GM21737 (cell line): ENCODE results near the gene OR6B1.

Experiments used
- ATAC-seq: cut with Tn5 transposase; IDR thresholded peaks from one replicate; pipeline ENCODE4 v1.9.1; 2021; ENCODE audit warnings: mild to moderate bottlenecking, moderate library complexity; ENCODE audit not compliant: unreplicated experiment

The OR6B1 gene

DNA sequence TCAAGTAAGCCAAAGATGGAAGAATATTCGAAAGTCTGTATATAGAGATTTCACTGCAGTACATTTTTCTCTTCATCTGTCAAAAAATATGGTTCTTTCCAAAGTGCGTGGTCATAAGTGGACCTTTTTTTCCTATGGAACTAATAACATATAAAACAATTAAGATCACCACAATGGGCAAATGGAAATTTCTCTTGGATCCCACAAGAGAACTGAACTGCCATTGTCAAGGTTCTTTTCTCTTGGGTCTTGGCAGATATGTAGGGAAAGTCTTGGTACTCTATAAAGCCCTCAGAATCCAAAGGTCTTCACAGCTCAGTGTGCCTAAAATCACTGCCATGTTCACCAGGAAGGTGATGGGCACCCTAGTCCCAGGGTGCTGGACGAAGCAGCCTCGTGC is at the start of gene OR6B1:
Gene OR6B1 (plus strand): TSS at position 301 of the 400 bp plus-strand sequence. CDS start 3,677 bp downstream, outside the sequence.
- no peak for ATAC-seq

DNA sequence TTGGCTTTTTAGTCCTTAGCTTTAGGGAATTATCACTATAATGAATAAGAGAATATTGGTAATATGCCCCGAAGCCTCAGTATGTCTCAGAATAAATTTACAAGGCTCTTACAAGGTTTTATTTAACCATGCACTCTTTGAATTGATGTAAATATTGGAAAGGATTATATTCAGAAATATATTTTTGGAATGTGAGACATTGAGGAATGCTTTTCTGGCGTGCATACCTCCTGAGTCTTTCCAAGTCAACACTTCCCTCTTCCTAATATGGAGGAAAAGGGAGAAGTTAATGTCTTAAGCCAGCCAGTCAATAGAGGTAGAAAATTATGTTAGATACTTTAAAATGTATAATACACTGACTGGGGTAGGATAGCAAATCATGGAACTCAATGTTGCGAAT is 46.7 kb upstream of the OR6B1 start:
- no peak for ATAC-seq

DNA sequence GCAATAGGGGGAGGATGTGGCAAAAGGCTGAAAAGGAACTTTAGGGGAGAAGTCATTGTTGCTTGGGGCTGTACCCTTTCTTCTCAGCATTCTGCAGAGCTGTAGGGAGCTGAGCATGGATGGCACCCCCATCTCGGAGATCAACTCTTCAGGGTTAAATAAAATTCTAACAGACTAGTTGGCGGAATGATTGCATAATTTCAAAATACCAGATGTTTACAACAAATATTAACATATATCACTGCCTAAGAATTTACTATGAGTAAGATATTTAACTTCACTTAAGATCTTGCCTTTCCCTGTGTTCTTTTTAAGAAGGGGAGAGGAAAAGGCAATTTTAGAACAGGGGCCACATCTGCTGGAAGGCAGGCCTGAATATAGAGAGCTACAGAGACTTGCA is 46.0 kb upstream of the OR6B1 start:
- ATAC-seq: no peak

DNA sequence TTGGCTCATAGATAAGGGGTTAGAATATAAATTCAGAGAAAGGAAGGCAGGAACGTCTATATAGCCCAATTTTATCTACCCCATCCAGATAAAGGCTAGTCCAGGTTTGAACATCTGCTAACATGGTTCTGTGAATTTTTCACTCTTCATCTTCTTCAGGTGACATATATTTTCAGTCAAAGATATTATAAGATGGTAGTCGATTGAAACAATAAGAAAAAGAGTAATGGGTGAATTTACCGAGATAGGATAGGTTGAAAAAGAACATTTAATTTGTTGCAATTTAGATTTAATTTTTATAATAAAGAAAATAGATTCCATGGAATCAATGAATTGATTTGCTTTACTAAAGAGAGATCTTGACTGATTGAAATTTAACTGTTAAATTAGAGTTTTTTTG is 45.6 kb upstream of the OR6B1 start, which contains the start of gene OR2F1:
Gene OR2F1 (plus strand): TSS at position 301 of the 400 bp plus-strand sequence. CDS start 5,127 bp downstream, outside the sequence.
- no peak for ATAC-seq

DNA sequence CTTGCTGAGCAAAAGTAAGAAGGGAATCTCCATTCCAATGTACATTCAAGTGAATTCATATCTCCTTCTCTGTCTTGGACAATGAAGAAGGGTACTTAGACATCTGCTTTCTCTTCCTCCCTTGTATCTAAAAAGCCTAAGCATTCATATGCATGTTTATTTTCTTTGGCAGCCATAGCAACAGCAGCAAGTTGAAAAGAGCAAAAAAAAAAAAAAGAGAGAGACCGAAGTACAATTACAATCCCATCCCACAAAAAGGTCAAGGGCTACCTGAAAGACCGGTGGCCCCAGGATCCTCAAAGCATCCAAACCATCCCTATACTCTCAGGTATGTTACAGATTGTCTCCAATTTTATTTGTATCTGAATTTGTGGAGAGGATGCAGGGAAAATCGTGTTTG is 41.3 kb upstream of the OR6B1 start:
- no peak for ATAC-seq

DNA sequence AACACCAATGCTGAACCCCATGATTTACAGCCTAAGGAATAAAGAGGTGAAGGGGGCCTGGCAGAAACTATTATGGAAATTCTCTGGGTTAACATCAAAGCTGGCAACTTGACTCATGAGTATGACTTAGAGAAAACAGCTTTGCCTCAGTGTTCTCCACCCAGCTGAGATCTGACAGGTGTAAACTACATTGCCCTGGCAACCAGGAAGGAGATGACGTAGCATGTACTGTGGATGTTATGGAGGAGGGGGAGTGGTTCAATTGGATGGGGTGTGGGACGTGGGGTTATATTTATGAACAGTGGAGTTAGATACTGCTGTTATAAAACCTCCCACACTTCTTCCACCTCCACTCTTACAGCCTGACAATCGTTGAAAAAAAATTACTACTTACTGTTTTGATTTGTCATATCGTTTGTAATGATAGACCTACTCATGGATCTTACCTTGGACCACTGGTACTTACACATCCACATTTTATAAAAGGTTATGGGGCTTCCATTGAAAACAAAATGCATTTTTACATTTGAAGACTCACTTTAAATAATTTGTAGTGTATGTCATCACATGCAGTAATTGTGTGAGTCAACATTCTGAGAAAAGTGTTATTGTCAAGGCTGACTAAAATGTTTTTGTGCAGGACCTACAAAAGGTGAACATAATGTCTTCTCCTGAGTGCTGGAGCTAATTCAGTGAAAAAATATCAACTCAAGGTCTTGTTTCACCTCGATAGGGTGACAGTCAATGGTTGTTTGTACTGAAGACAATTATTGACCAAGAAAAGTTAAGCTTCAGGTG is 39.1 kb upstream of the OR6B1 start:
- ATAC-seq: no peak

DNA sequence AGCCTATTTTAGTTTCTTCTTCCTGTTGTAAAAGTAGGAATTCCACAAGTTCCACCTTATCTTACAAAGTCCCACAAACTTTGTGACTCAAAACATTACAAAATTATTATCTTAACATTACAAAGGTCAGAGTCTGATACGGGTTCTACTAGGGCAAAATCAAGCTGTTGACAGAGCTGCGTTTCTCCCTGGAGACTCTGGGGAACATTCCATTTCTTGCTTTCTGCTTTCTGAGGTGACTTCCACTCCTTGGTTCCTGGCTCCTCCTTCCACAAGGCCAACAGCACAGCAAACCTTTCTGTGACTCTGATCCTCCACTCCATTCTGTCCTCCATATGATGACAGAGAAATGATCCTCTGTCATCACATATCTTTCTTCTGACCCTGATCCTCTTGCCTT is 34.8 kb upstream of the OR6B1 start:
- ATAC-seq: no peak

DNA sequence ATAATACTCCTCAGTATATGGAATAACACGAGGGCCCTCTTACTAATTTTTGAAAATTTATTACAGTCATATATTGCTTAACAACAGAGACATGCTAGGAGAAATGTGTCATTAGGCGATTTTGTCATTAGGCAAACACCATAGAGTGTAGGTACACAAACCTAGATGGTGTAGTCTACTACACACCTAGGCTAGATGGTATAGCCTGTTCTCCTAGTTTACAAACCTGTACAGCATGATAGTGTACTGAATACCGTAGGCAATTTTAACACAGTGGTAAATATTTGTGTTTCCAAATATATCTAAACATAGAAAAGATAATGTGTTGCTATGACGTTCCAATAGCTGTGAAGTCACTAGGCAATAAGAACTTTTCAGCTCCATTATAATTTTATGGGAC is 32.7 kb upstream of the OR6B1 start:
- no peak for ATAC-seq

DNA sequence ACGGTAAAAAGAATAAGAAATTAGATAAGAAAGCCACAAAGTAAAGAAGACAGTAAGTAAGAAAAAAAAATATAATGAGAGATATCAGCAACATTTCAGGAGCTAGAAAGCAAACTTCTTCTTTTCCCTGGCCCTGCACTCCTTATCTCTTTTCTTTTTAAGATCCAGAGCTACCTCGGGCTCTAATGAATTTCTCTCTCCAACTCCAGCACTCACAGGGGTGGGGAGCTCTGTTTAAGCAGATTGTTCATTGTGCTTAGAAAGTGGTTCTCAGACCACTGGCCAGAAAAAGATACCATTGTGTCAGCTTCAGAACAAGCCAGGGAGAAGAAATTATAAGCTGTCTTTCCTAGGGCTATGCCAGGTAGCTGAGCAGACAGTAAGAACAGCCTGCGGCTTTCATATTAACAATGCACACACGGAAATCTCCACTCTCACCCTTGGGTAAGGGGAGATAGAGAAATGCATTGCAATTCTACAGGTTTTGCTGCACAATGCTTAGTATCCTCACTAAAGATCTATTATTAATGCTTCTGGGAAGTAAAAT is 26.2 kb upstream of the OR6B1 start:
- no peak for ATAC-seq

DNA sequence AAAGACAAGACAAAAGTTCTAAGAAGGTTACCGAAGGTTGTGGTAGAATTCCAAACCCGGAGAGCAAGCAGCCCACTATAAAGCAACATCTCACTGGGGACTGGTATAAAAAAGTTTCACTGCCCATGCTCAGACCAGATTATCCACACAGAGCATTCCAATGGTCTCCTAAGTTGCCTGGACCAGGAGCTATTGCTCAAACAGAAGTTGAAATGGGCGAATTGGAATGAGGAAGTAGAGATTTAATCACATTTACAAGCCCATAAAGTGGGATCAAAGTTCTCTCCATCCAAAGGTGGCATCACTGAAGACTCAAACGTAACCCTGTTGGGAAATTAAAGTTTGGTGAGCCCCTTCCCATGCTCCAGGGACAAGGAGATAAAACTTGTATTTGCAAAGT is 25.7 kb upstream of the OR6B1 start:
- ATAC-seq: no peak

DNA sequence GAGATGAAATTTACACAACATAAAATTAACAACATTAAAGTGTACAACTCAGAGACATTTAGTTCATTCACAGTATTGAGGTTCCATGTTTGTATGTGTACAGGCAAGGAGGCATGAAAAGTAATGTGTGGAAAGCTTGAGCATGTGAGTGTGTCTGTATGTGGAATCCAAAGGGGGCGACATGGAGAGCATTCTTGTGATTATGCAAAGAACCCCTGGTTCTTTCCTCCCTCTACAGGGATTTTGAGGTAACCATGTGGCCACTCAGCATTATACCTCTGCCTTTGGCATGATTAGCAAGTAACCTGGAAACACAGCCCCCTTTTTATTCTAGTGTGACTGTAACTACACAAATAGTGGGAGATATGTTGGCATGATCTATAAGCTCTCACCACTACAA is 24.5 kb upstream of the OR6B1 start:
- ATAC-seq: no peak

DNA sequence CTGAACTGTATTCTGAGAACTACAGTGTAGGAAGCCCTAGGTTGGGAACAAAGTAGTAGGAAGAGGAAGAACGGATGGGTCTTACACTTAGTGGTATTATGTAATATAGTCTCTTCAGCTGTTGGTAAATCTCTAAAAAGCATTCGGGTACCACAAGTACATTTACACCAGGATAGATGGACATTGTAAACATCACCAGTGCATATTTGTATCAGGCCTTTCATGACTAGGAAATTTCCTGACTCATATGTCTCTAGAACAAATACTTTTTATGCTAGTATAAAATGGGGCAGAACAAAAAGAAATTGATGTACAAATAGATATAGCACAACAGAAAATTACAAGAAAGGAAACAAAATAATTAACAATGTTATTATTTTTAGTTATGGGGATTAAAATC is 21.5 kb upstream of the OR6B1 start:
- ATAC-seq: no peak

DNA sequence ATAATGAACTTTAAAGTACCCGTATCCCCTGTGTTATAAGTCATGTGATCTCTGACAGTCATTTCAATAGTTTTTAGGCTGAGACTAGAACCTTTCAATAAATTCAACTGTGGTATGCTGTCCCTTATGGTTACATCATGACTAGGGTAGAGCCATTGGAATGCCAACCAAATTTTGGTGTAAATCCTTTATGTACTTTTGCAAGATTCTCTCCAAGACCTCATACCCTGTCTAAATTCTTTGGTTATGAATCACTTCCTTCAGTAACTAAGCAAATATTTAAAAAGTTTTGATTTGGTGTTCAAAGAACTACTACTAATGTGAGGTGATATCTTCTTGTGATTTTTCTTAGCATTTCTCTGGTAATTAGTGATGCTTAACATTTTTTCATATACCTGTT is 20.8 kb upstream of the OR6B1 start:
- ATAC-seq: no peak

DNA sequence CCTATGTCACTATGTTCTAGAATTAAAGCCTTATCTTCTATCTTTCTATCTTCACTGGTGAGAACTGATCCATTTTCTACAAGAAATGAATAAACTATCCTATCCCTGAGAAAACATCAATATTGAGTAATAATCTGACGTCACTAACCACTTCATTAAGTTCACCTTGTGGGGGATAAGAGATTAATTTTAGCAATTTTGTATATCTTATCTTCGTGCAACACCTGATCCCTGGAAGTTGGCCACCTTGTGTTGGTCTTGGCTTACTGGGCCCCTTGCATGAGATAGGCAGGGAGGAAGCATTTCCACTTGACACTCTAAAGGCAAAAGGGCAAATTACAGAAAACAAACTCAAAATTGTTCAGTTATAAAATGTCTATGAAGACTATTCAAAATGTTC is 20.1 kb upstream of the OR6B1 start:
- ATAC-seq: no peak

DNA sequence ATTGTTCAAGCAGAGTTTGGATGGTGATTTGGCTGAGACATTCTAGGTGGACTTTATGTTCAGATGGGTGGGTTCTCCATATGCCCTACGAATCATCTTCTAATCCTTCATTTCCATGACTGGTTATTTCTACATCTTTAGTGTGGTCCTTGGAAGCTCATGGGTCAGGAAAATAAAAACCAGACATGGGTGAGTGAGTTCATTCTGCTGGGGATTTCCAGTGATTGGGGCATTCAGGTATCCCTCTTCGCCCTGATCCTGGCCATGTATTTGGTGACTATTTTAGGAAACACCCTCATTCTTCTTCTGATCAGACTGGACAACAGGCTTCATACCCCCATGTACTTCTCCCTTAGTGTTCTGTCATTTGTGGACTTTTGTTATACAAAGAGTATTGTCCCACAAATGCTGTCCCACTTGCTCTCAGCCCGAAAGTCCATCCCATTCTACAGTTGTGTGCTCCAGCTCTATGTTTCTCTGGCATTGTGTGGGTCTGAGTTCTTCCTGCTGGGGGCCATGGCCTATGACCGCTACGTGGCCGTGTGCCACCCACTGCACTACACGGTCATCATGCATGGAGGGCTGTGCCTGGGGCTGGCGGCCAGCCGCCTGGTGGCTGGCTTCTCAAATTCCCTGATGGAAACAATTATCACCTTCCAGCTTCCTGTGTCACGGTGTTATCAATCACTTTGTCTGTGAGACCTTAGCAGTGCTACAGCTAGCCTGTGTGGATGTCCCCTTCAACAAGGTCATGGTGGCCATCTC is 19.2 kb upstream of the OR6B1 start:
- no peak for ATAC-seq

DNA sequence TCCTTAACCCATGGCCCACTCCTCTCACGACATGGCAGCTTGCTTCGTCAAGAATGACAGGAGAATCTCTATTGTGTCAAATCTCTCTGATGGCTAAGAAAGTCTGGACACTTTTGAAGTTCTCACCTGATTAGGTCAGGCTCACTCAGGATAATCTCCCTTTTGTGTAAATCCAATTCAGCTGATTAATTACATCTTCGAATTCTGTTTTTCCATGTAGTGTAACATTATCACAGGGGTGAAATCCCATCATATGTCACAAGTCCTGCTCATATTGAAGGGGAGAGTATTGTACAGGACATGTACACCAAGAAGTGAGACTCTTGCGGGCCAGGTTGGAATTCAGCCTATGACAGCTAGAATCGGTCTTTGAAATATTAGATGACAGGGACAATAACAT is 16.2 kb upstream of the OR6B1 start:
- ATAC-seq: no peak

DNA sequence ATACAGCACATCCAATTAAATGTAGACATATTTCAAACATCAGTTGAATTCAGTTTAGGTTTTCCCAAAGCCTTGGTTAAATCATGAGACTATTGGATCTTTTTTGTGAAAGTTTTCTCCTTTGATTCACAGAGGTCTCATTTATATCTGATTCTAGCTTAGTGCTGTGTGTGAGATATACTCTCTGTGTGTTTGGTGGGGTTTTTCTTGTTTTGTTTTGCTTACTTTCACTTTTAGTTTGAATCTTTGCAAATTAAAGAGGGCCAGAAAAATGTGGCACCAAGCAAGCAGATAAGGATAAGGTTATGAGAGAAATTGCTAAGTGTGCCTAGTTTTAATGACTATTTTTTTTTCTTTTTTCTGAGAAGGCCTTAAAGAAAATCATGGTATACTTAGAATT is 12.6 kb upstream of the OR6B1 start:
- no peak for ATAC-seq

DNA sequence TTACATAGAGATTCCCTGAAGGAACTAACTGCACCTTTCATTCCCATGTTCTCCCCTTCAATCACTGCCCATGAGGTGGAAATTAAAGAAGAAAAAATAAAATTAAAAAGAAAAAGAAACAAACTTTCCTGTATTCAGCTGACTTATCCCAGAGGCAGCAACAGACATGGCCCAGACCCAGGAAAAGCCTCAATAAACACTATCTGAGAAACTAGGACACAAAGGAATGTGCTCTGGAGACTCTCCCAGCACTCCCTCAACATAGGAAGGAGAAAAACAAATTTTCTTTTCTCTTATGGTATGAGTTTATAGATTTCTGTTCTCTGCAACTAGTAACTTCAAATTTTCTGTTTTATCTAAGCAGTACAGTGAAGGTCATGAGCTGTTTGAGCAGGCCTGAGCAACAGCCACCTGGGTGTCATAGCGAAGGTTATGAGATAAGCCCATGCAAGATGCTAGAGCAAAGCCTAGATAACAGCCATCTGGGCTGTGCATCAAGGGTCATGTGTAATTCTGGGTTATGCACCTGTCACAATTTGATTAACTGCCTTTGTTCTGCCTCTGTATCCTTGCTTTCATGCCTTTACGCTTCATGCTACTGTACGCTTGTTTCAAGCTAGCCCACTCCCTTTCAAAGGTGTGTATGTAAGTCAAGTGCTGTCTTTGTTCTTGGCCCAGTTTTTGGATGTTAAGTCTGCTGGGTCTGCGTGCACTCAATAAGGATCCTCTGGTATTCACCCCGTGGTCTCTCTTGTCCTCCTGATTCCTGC is 11.0 kb upstream of the OR6B1 start:
- ATAC-seq: no peak

DNA sequence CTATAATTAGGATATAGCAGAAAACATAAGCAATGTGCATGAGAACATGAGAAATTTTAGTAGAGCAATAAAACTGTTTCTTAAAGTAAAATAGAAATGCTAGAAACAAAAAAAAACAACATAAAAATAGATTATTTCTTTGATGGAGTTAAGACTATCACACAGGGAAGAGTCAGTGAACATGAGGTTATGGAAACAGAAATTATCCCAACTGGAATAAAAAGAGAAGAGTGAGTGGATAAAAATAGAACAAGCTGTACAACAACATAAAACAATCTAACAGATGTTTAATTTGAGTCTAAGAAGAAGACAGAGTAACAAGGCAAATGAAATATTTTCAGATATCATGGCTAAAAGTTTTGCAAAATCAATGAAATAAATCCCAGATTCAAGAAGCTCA is 7.5 kb upstream of the OR6B1 start:
- ATAC-seq: no peak

DNA sequence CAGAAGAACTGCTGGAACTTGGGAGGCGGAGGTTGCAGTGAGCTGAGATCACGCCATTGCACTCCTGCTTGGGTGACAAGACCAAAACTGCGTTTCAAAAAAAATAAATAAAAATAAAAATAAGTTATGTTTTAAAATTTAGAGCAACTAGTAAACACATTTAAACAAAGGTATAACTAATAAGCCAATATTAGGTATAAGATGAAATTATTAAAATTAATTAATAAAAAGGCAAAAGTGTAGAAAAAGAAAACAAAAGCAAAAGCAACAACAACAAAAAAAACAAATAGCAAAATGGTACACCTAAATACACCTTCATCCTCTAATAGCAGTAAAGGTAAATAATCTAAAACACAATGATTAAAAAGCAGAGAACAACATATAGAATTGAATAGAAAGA is 6.2 kb upstream of the OR6B1 start:
- no peak for ATAC-seq

DNA sequence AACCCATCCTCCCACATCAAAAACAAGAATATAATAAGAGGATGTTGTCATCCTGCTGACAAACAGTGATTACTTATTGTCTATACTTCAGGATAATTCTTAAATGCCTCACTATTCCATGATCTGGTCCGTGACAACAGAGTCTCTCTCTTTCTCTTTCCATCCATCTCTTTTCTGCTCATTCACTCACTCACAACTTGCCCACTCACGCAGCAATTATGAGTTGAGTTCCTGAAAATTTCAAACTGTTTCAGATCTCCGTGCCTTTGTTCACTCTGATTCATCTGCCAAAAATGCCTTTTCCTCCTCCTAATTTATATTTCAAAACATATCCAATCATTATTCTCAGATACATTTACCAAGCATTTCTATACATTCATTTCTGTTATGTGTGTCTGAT is 1.4 kb downstream of the OR6B1 start:
- ATAC-seq: no peak
